HG02885 (cell line): ENCODE results near the gene ADAMTSL1.
A peak's percentile ranks its signal among the peaks of the same experiment; 100 is the strongest.

Experiments used
- ATAC-seq: cut with Tn5 transposase; IDR thresholded peaks from one replicate; pipeline ENCODE4 v1.9.1; 2021; ENCODE audit warnings: mild to moderate bottlenecking; ENCODE audit not compliant: unreplicated experiment, poor library complexity

Gene ADAMTSL1

GRCh38 chr9:18942801-18943200 is 468.8 kb downstream of the ADAMTSL1 start:
- ATAC-seq: no peak

GRCh38 chr9:18947892-18948339 is 474.0 kb downstream of the ADAMTSL1 start:
- ATAC-seq: peak; percentile 43

GRCh38 chr9:18951936-18952335 is 478.0 kb downstream of the ADAMTSL1 start:
- ATAC-seq: no peak

- no peak for ATAC-seq
These were observed 481.7 kb downstream of the ADAMTSL1 start for GRCh38 chr9:18955626-18956025.
